Measurements from ENCODE around the gene NRDE2. TPM values are rescaled to one million over a fixed set of nuclear protein-coding genes. Genes with fewer than 3 reads are reported as not detected.
"Not testable (repeated sequence)": the region's sequence is repeated elsewhere in the genome, so short reads cannot be mapped to it uniquely, and the experiment has no call there.

NRDE2 gene
- total RNA-seq, 1 experiment from 2014 or later, result 19.2 TPM

- Mint-ChIP-seq H3K27me3 (ENCODE audit: unreplicated experiment) (no peaks in the 10 kb centered on the region), H3K27ac (ENCODE audit: unreplicated experiment) (peak overlapping the region; percentile 98), H3K9me3 (ENCODE audit: low read depth, unreplicated experiment) (no peaks in the 10 kb centered on the region), H3K4me3 (ENCODE audit: low read depth, unreplicated experiment) (peak overlapping the region; percentile 100), H3K36me3 (ENCODE audit: insufficient read depth, unreplicated experiment) (peaks cover 29% of the 10 kb centered on the region), H3K4me1 (ENCODE audit: low read depth, unreplicated experiment) (peaks cover 10% of the 10 kb centered on the region)
- CTCF ChIA-PET, result interaction anchor here (0.9 to 1.3 kb wide), 3 partner anchors 9 to 502 kb away, joined by 3 to 4 read pairs (median 3); no protein-coding TSS in a partner anchor
- no peak for DNase-seq
- intact Hi-C loops (cut with micrococcal nuclease; ENCODE audit: unreplicated experiment), result no loop called here
- BruUV-seq (replicated peaks), result no TSS peak
- TF ChIP-seq CTCF (IDR thresholded peaks at IDR 0.05; ENCODE audit: unreplicated experiment), result no peak
These were observed 75.9 kb downstream of the NRDE2 start for GRCh38 chr14:90255871-90256270.

- Mint-ChIP-seq H3K36me3 (ENCODE audit: insufficient read depth, unreplicated experiment) (peaks cover 26% of the 10 kb centered on the region), H3K27me3 (ENCODE audit: unreplicated experiment) (no peaks in the 10 kb centered on the region), H3K4me3 (ENCODE audit: low read depth, unreplicated experiment) (no peak overlapping the region), H3K4me1 (ENCODE audit: low read depth, unreplicated experiment) (peaks cover 9% of the 10 kb centered on the region), H3K9me3 (ENCODE audit: low read depth, unreplicated experiment) (no peaks in the 10 kb centered on the region), H3K27ac (ENCODE audit: unreplicated experiment) (no peak overlapping the region)
- CTCF ChIA-PET, result no interaction called here
- no peak for TF ChIP-seq CTCF (IDR thresholded peaks at IDR 0.05; ENCODE audit: unreplicated experiment)
- no TSS peak for BruUV-seq (replicated peaks)
- intact Hi-C loops (cut with micrococcal nuclease; ENCODE audit: unreplicated experiment), result no loop called here
- DNase-seq, result no peak
These were observed 77.9 kb downstream of the NRDE2 start for GRCh38 chr14:90253826-90254225.

DNA sequence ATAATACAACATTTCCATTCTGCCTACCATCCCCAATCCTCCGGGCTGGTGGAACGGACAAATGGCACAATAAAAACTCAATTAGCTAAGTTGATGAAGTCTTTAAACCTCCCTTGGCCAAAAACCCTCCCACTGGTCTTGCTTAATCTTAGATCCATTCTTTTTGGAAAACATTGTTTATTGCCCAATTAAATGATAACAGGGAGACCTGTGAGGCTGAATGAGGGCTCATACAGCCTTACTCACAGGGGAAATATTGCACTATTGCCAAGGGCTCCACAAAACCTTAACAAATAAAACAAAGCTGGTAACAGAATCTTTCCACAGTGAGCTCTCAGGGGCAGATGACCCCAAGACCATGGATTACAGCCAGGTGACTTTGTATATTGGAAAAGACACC, 83.1 kb downstream of the NRDE2 start:
- no TSS peak for BruUV-seq (replicated peaks)
- no peak for DNase-seq
- H3K36me3 Mint-ChIP-seq (ENCODE audit: insufficient read depth, unreplicated experiment), result no peaks in the 10 kb centered on the region
- CTCF ChIA-PET, result interaction anchor here (0.7 kb wide), 1 partner anchor 1208 kb away, joined by 3 read pairs; no protein-coding TSS in a partner anchor
- H3K4me3 Mint-ChIP-seq (ENCODE audit: low read depth, unreplicated experiment), result no peak overlapping the region
- H3K9me3 Mint-ChIP-seq (ENCODE audit: low read depth, unreplicated experiment), result no peaks in the 10 kb centered on the region
- H3K4me1 Mint-ChIP-seq (ENCODE audit: low read depth, unreplicated experiment), result no peaks in the 10 kb centered on the region
- H3K27ac Mint-ChIP-seq (ENCODE audit: unreplicated experiment), result no peak overlapping the region
- no peak for TF ChIP-seq CTCF (IDR thresholded peaks at IDR 0.05; ENCODE audit: unreplicated experiment)
- intact Hi-C loops (cut with micrococcal nuclease; ENCODE audit: unreplicated experiment), result no loop called here
- peaks cover 7% of the 10 kb centered on the region for H3K27me3 Mint-ChIP-seq (ENCODE audit: unreplicated experiment)

DNA sequence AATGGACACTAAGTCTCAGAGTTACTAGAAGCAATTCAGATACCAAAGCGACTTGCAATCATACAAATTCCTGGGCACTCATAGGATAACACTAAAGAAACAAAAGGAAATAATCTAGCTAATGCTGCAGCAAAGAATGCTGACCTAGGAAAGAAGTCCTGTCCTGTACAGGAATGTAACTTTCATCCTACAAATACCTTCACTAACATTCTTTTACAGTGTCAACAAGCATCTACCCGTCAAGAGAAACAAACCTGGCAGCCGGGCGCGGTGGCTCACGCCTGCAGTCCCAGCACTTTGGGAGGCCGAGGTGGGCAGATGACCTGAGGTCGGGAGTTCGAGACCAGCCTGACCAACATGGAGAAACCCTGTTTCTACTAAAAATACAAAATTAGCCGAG, 84.3 kb downstream of the NRDE2 start:
- H3K36me3 Mint-ChIP-seq (ENCODE audit: insufficient read depth, unreplicated experiment); DNase-seq; H3K4me1 Mint-ChIP-seq (ENCODE audit: low read depth, unreplicated experiment); BruUV-seq (replicated peaks); intact Hi-C loops (cut with micrococcal nuclease; ENCODE audit: unreplicated experiment); H3K27me3 Mint-ChIP-seq (ENCODE audit: unreplicated experiment); H3K9me3 Mint-ChIP-seq (ENCODE audit: low read depth, unreplicated experiment); CTCF ChIA-PET; H3K4me3 Mint-ChIP-seq (ENCODE audit: low read depth, unreplicated experiment); H3K27ac Mint-ChIP-seq (ENCODE audit: unreplicated experiment): not testable (repeated sequence)

GRCh38 chr14:90246936-90247335, 84.8 kb downstream of the NRDE2 start:
- Mint-ChIP-seq H3K4me3 (ENCODE audit: low read depth, unreplicated experiment) (no peak overlapping the region), H3K36me3 (ENCODE audit: insufficient read depth, unreplicated experiment) (no peaks in the 10 kb centered on the region), H3K27me3 (ENCODE audit: unreplicated experiment) (peaks cover 7% of the 10 kb centered on the region), H3K9me3 (ENCODE audit: low read depth, unreplicated experiment) (no peaks in the 10 kb centered on the region), H3K27ac (ENCODE audit: unreplicated experiment) (no peak overlapping the region), H3K4me1 (ENCODE audit: low read depth, unreplicated experiment) (no peaks in the 10 kb centered on the region)
- DNase-seq, result no peak
- intact Hi-C loops (cut with micrococcal nuclease; ENCODE audit: unreplicated experiment), result no loop called here
- no TSS peak for BruUV-seq (replicated peaks)
- TF ChIP-seq CTCF (IDR thresholded peaks at IDR 0.05; ENCODE audit: unreplicated experiment), result no peak
- CTCF ChIA-PET, result no interaction called here

All from Calu3 (cell line).